SK-N-SH treated with all-trans-retinoic acid at 6 μM for 48 hours (cell line): ENCODE measurements around the gene STEAP2.

Source experiments
- GLIS3 ChIP-seq: fragments of 250-450 bp; sonication (Bioruptor Pico); IDR thresholded peaks from 2 replicates; pipeline ENCODE4 v1.5.0; 2020; ENCODE audit warnings: mild to moderate bottlenecking, moderate library complexity
- OSR1 ChIP-seq: fragments of 250-450 bp; sonication (Bioruptor Pico); IDR thresholded peaks from 2 replicates; pipeline ENCODE4 v1.8.0; 2022; ENCODE audit warnings: moderate library complexity, mild to moderate bottlenecking, inconsistent platforms
- PATZ1 ChIP-seq: fragments of 250-450 bp; sonication (Bioruptor Pico); IDR thresholded peaks from 2 replicates; pipeline ENCODE4 v1.8.0; 2020; ENCODE audit warnings: mild to moderate bottlenecking, moderate library complexity, borderline replicate concordance
- POU6F1 ChIP-seq: fragments of 250-450 bp; sonication (Bioruptor Pico); IDR thresholded peaks from 2 replicates; pipeline ENCODE4 v1.8.0; 2021; ENCODE audit warnings: low read depth, mild to moderate bottlenecking, moderate library complexity, borderline replicate concordance
- TCF4 ChIP-seq: fragments of 250-450 bp; sonication (Bioruptor Pico); IDR thresholded peaks from 2 replicates; pipeline ENCODE4 v1.8.0; 2021; ENCODE audit warnings: mild to moderate bottlenecking, moderate library complexity, borderline replicate concordance
- TOX ChIP-seq: fragments of 250-450 bp; sonication (Bioruptor Pico); IDR thresholded peaks from 2 replicates; pipeline ENCODE4 v1.8.0; 2021; ENCODE audit warnings: mild to moderate bottlenecking, moderate library complexity, borderline replicate concordance
- ZFP3 ChIP-seq: fragments of 250-450 bp; sonication (Bioruptor Pico); IDR thresholded peaks from 2 replicates; pipeline ENCODE4 v1.5.0; 2020; ENCODE audit warnings: mild to moderate bottlenecking, moderate library complexity
- ZFP30 ChIP-seq: fragments of 450-650 bp; formaldehyde crosslinking; IDR thresholded peaks from 2 replicates; pipeline ENCODE4 v1.5.0; 2022; ENCODE audit warnings: mild to moderate bottlenecking, moderate library complexity
- ZNF565 ChIP-seq: fragments of 450-650 bp; formaldehyde crosslinking; conservative IDR thresholded peaks from 2 replicates; pipeline ENCODE4 v1.5.0; 2020; ENCODE audit warnings: low read depth, mild to moderate bottlenecking, moderate library complexity
- ZNF8 ChIP-seq: fragments of 450-650 bp; formaldehyde crosslinking; IDR thresholded peaks from 2 replicates; pipeline ENCODE4 v1.5.0; 2020; ENCODE audit warnings: mild to moderate bottlenecking, moderate library complexity
- TF ChIP-seq, protein P1 (sequence below): fragments of 250-450 bp; sonication (Bioruptor Pico); IDR thresholded peaks from 2 replicates; pipeline ENCODE4 v1.5.1; 2020; ENCODE audit warnings: low read depth, mild to moderate bottlenecking, moderate library complexity

- TF ChIP-seq TCF4 (CRISPR knock-in tag) (no peak), OSR1 (no peak), GLIS3 (no peak), TOX (CRISPR knock-in tag) (no peak), ZNF565 (no peak), ZNF8 (CRISPR knock-in tag) (no peak), PATZ1 (CRISPR knock-in tag) (no peak), ZFP30 (CRISPR knock-in tag) (no peak), ZFP3 (CRISPR knock-in tag) (no peak), POU6F1 (no peak)
- TF ChIP-seq, protein P1, sequence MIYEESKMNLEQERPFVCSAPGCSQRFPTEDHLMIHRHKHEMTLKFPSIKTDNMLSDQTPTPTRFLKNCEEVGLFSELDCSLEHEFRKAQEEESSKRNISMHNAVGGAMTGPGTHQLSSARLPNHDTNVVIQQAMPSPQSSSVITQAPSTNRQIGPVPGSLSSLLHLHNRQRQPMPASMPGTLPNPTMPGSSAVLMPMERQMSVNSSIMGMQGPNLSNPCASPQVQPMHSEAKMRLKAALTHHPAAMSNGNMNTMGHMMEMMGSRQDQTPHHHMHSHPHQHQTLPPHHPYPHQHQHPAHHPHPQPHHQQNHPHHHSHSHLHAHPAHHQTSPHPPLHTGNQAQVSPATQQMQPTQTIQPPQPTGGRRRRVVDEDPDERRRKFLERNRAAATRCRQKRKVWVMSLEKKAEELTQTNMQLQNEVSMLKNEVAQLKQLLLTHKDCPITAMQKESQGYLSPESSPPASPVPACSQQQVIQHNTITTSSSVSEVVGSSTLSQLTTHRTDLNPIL = no peak
These were observed 39.4 kb upstream of the STEAP2 start for GRCh38 chr7:90172121-90172520.
